ENCODE measurements around the gene TIMELESS. TPM values are rescaled to one million over a fixed set of nuclear protein-coding genes. Genes with fewer than 3 reads are reported as not detected.

The TIMELESS gene
- total and polyA plus RNA-seq, 4 donors, result 5.1 to 17.6 (median 10.3) TPM

DNA sequence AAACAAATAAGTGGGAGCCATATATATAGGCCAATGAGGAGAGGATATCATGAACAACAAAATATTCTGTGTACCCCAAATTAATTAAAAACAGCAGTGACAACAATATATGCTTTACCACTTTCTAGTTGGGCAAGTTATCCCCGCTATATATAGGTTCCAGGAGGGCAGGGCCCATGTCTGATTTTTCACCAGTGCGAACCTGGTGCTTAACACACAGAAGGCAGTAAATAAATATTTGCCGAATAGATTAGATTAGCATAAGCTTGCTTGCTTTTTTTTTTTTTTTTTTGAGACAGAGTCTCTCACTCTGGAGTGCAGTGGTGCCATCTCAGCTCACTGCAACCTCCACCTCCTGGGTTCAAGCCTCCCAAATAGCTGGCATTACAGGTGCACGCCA lies 8.6 kb upstream of the TIMELESS start:
- DNase-seq (ENCODE audit: low spot score), result no peak
- no peaks in the 10 kb centered on the region for H3K4me1 ChIP-seq (ENCODE audit: control insufficient read depth in 4 of 4, insufficient read depth in 4 of 4, low read length in 3 of 4)
- no peaks in the 10 kb centered on the region for H3K9me3 ChIP-seq (ENCODE audit: control insufficient read depth in 4 of 4, low read length in 3 of 4)
- H3K36me3 ChIP-seq (ENCODE audit: control insufficient read depth in 4 of 4, insufficient read depth in 3 of 4, low read depth in 1 of 4, low read length in 3 of 4), result no peaks in the 10 kb centered on the region
- no peak overlapping the region for H3K4me3 ChIP-seq (ENCODE audit: low read depth in 1 of 3, low read length in 3 of 3)
- H3K9ac ChIP-seq (ENCODE audit: low read depth in 1 of 2, low read length in 2 of 2), result no peak overlapping the region
- WGBS, result 83% methylated on average over 4 of the region's 4 CpGs
- H3K27me3 ChIP-seq (ENCODE audit: control insufficient read depth in 4 of 4, insufficient read depth in 4 of 4, low read length in 3 of 4), result no peaks in the 10 kb centered on the region
- H3K27ac ChIP-seq (ENCODE audit: low read depth in 1 of 2, low read length in 2 of 2), result no peak overlapping the region
- TF ChIP-seq EGR1 (IDR thresholded peaks at IDR 0.05; ENCODE audit: low read depth in 2 of 2) (no peak), RAD21 (IDR thresholded peaks at IDR 0.05) (no peak), JUND (IDR thresholded peaks at IDR 0.05) (no peak), SP1 (IDR thresholded peaks at IDR 0.05) (no peak), RXRA (IDR thresholded peaks at IDR 0.05) (no peak), HNF4G (IDR thresholded peaks at IDR 0.05) (no peak), YY1 (IDR thresholded peaks at IDR 0.05) (no peak), TAF1 (conservative IDR thresholded peaks at IDR 0.05) (no peak), GABPA (IDR thresholded peaks at IDR 0.05 in 1 of 2, conservative IDR thresholded peaks at IDR 0.05 in 1 of 2) (no peak), NR2F2 (IDR thresholded peaks at IDR 0.05) (no peak), FOXA1 (IDR thresholded peaks at IDR 0.05) (no peak), HNF4A (conservative IDR thresholded peaks at IDR 0.05) (no peak), FOXA2 (IDR thresholded peaks at IDR 0.05) (no peak)
- TF ChIP-seq, protein P1, sequence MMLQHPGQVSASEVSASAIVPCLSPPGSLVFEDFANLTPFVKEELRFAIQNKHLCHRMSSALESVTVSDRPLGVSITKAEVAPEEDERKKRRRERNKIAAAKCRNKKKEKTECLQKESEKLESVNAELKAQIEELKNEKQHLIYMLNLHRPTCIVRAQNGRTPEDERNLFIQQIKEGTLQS (IDR thresholded peaks at IDR 0.05), result no peak
- TF ChIP-seq, protein P2, sequence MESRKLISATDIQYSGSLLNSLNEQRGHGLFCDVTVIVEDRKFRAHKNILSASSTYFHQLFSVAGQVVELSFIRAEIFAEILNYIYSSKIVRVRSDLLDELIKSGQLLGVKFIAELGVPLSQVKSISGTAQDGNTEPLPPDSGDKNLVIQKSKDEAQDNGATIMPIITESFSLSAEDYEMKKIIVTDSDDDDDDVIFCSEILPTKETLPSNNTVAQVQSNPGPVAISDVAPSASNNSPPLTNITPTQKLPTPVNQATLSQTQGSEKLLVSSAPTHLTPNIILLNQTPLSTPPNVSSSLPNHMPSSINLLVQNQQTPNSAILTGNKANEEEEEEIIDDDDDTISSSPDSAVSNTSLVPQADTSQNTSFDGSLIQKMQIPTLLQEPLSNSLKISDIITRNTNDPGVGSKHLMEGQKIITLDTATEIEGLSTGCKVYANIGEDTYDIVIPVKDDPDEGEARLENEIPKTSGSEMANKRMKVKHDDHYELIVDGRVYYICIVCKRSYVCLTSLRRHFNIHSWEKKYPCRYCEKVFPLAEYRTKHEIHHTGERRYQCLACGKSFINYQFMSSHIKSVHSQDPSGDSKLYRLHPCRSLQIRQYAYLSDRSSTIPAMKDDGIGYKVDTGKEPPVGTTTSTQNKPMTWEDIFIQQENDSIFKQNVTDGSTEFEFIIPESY (IDR thresholded peaks at IDR 0.05), result no peak
- TF ChIP-seq, protein P3, sequence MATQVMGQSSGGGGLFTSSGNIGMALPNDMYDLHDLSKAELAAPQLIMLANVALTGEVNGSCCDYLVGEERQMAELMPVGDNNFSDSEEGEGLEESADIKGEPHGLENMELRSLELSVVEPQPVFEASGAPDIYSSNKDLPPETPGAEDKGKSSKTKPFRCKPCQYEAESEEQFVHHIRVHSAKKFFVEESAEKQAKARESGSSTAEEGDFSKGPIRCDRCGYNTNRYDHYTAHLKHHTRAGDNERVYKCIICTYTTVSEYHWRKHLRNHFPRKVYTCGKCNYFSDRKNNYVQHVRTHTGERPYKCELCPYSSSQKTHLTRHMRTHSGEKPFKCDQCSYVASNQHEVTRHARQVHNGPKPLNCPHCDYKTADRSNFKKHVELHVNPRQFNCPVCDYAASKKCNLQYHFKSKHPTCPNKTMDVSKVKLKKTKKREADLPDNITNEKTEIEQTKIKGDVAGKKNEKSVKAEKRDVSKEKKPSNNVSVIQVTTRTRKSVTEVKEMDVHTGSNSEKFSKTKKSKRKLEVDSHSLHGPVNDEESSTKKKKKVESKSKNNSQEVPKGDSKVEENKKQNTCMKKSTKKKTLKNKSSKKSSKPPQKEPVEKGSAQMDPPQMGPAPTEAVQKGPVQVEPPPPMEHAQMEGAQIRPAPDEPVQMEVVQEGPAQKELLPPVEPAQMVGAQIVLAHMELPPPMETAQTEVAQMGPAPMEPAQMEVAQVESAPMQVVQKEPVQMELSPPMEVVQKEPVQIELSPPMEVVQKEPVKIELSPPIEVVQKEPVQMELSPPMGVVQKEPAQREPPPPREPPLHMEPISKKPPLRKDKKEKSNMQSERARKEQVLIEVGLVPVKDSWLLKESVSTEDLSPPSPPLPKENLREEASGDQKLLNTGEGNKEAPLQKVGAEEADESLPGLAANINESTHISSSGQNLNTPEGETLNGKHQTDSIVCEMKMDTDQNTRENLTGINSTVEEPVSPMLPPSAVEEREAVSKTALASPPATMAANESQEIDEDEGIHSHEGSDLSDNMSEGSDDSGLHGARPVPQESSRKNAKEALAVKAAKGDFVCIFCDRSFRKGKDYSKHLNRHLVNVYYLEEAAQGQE (IDR thresholded peaks at IDR 0.05), result no peak
- TF ChIP-seq, protein P4, sequence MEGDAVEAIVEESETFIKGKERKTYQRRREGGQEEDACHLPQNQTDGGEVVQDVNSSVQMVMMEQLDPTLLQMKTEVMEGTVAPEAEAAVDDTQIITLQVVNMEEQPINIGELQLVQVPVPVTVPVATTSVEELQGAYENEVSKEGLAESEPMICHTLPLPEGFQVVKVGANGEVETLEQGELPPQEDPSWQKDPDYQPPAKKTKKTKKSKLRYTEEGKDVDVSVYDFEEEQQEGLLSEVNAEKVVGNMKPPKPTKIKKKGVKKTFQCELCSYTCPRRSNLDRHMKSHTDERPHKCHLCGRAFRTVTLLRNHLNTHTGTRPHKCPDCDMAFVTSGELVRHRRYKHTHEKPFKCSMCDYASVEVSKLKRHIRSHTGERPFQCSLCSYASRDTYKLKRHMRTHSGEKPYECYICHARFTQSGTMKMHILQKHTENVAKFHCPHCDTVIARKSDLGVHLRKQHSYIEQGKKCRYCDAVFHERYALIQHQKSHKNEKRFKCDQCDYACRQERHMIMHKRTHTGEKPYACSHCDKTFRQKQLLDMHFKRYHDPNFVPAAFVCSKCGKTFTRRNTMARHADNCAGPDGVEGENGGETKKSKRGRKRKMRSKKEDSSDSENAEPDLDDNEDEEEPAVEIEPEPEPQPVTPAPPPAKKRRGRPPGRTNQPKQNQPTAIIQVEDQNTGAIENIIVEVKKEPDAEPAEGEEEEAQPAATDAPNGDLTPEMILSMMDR (IDR thresholded peaks at IDR 0.05; ENCODE audit: low read depth, low read length, missing input control), result no peak
- TF ChIP-seq, protein P5, sequence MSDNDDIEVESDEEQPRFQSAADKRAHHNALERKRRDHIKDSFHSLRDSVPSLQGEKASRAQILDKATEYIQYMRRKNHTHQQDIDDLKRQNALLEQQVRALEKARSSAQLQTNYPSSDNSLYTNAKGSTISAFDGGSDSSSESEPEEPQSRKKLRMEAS (IDR thresholded peaks at IDR 0.05), result no peak

Data from liver (tissue), 9 donors.